Ovary (tissue), 3 donors: Measurements from ENCODE around the gene AKAP8L.

Source experiments
- POLR2A ChIP-seq: fragments of 450-650 bp; IDR thresholded peaks from one replicate; pipeline ENCODE4 v1.6.1; 2017; ENCODE audit warnings: antibody characterized with exemption, mild to moderate bottlenecking, moderate library complexity
- TF ChIP-seq, protein P1 (sequence below), 3 donors: fragments of 450-650 bp in 2 of 3; fragments of 200-600 bp in 1 of 3; IDR thresholded peaks; one replicate each; pipeline versions ENCODE4 v1.5.1 to v1.8.0; 2016 to 2022; ENCODE audit warnings: antibody characterized with exemption in 3 of 3, mild to moderate bottlenecking in 1 of 3
- donor health status: DM: no; HTN: no; CAD: no.

DNA sequence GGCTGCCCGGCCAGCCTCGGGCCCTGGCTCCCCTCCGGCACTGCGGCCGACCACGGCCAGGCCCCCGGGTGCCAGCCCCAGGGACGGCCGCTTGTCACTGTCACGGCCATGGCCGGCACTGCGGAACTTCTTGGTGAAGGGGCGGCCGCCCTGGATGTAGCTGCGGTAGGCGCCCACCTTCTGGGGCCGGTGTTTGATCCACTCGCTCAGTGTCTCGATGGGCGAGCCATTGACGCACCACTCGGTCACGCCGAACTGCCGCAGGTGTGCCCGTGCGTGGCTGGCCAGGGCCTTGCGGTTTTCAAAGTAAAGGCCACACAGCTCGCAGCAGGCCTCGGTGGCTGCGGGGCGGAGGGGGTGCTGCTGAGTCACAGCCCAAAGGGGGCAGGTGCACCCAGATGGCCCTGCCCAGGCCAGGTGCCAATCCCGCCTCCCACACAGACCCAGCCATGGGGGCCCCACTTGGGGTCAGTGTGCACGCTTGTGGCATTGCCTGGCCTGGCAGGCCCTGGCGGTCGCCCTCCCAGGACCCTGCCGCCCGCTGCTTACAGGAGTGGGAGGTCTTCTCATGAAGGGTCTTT lies 6.0 kb upstream of the AKAP8L start:
- TF ChIP-seq, protein P1, sequence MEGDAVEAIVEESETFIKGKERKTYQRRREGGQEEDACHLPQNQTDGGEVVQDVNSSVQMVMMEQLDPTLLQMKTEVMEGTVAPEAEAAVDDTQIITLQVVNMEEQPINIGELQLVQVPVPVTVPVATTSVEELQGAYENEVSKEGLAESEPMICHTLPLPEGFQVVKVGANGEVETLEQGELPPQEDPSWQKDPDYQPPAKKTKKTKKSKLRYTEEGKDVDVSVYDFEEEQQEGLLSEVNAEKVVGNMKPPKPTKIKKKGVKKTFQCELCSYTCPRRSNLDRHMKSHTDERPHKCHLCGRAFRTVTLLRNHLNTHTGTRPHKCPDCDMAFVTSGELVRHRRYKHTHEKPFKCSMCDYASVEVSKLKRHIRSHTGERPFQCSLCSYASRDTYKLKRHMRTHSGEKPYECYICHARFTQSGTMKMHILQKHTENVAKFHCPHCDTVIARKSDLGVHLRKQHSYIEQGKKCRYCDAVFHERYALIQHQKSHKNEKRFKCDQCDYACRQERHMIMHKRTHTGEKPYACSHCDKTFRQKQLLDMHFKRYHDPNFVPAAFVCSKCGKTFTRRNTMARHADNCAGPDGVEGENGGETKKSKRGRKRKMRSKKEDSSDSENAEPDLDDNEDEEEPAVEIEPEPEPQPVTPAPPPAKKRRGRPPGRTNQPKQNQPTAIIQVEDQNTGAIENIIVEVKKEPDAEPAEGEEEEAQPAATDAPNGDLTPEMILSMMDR (IDR thresholded peaks at IDR 0.05) = no peak
- no peak for TF ChIP-seq POLR2A
